ENCODE results near the gene UBXN10.

UBXN10 gene

GRCh38 chr1:20150326-20150705, 35.6 kb upstream of the UBXN10 start:
- no peak for TF ChIP-seq CTCF (IDR thresholded peaks at IDR 0.05; ENCODE audit: insufficient read depth, low read length, poor library complexity, severe bottlenecking)
- Histone ChIP-seq H3K27me3 (replicated peaks; ENCODE audit: control insufficient read depth, insufficient read depth, low read length) (no peaks in the 10 kb centered on the region), H3K4me3 (replicated peaks; ENCODE audit: low read depth, low read length) (no peak overlapping the region), H3K36me3 (ENCODE audit: control insufficient read depth, insufficient read depth, low read length) (no peaks in the 10 kb centered on the region)
- DNase-seq (ENCODE audit: extremely low read depth, insufficient read length): no peak

- Histone ChIP-seq H3K36me3 (ENCODE audit: control insufficient read depth, insufficient read depth, low read length) (no peaks in the 10 kb centered on the region), H3K4me3 (replicated peaks; ENCODE audit: low read depth, low read length) (no peak overlapping the region), H3K27me3 (replicated peaks; ENCODE audit: control insufficient read depth, insufficient read depth, low read length) (no peaks in the 10 kb centered on the region)
- TF ChIP-seq CTCF (IDR thresholded peaks at IDR 0.05; ENCODE audit: insufficient read depth, low read length, poor library complexity, severe bottlenecking): no peak
- no peak for DNase-seq (ENCODE audit: extremely low read depth, insufficient read length)
Measured at GRCh38 chr1:20150969-20151368, 34.9 kb upstream of the UBXN10 start.

DNA sequence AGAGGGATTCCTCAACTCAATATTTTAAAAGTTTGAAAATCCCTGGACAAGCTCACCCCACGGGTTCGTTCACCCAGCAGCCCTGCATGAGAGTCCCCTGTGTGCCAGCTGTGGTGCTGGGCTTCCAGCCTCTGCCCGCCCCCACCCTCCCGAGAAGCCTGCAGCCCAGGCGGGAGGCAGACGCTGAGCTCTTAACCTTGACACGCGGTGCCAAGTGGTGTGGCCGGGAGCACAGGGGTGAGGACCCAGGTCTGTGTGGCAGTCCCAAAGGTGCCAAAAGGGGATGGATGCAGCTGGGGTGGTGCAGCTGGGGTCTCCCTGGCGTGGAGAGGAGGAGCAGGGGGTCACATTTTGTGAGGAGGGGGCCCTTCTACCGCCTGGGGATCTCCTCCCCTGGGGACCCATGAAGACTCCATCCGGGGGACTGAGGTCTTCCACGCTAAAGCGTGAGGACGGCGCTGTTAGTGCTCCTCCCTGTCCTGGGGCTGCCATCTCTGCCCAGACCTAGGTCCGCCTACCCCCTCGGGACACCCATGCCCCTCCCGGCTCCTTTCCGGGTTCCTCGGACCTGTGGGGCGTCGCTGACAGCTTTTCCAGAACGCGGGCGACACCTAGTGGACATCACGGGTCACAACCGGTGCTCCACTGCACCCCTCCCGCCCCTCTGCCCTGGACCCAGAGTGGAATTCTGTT, 33.8 kb upstream of the UBXN10 start:
- peak overlapping the region; percentile 40 for H3K4me3 ChIP-seq (replicated peaks; ENCODE audit: low read depth, low read length)
- DNase-seq (ENCODE audit: extremely low read depth, insufficient read length): peak; percentile 68
- TF ChIP-seq CTCF (IDR thresholded peaks at IDR 0.05; ENCODE audit: insufficient read depth, low read length, poor library complexity, severe bottlenecking): peak; percentile 90

GRCh38 chr1:20152599-20152930, 33.3 kb upstream of the UBXN10 start:
- Histone ChIP-seq H3K4me3 (replicated peaks; ENCODE audit: low read depth, low read length) (no peak overlapping the region), H3K27me3 (replicated peaks; ENCODE audit: control insufficient read depth, insufficient read depth, low read length) (no peaks in the 10 kb centered on the region), H3K36me3 (ENCODE audit: control insufficient read depth, insufficient read depth, low read length) (no peaks in the 10 kb centered on the region)
- DNase-seq (ENCODE audit: extremely low read depth, insufficient read length): no peak
- no peak for TF ChIP-seq CTCF (IDR thresholded peaks at IDR 0.05; ENCODE audit: insufficient read depth, low read length, poor library complexity, severe bottlenecking)

More for the DNA sequence above, 33.8 kb upstream of the UBXN10 start:
- H3K36me3 ChIP-seq (ENCODE audit: control insufficient read depth, insufficient read depth, low read length): no peaks in the 10 kb centered on the region
- no peaks in the 10 kb centered on the region for H3K27me3 ChIP-seq (replicated peaks; ENCODE audit: control insufficient read depth, insufficient read depth, low read length)

DNA sequence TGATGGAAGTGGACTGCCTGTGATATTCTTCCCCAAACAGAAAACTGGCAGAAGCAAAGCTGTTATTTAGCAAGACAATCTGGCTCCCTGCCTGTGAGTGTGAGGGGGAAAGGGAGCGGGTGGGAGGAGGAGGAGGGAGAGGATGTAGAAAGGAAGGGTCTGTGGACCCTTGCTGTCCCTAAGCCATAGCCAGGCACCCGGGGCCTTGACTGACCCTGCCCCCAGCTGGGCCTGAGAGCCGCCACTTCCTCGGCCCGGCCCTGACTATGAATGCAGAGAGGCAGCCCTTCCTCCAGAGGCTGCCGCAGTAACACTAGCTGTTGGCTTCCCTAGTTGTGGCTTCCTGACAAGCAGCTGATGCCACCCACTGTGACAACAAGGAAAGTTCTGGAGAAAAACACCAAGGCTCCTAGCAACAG, 32.9 kb upstream of the UBXN10 start:
- no peak overlapping the region for H3K4me3 ChIP-seq (replicated peaks; ENCODE audit: low read depth, low read length)
- TF ChIP-seq CTCF (IDR thresholded peaks at IDR 0.05; ENCODE audit: insufficient read depth, low read length, poor library complexity, severe bottlenecking): no peak
- H3K27me3 ChIP-seq (replicated peaks; ENCODE audit: control insufficient read depth, insufficient read depth, low read length): no peaks in the 10 kb centered on the region
- H3K36me3 ChIP-seq (ENCODE audit: control insufficient read depth, insufficient read depth, low read length): no peaks in the 10 kb centered on the region
- no peak for DNase-seq (ENCODE audit: extremely low read depth, insufficient read length)

Measured in GM06990 (cell line).